ENCODE measurements around the gene TMEM35B.
"Not testable (repeated sequence)": the region's sequence is repeated elsewhere in the genome, so short reads cannot be mapped to it uniquely, and the experiment has no call there.

The TMEM35B gene

GRCh38 chr1:34984793-34985608 lies at the start of gene TMEM35B:
Gene TMEM35B, minus strand, starts transcription at chr1:34985347. Its CDS starts 42 bp downstream, at chr1:34985305.
- DNase-seq, result peak; percentile 80

- DNase-seq, result no peak
Measured at GRCh38 chr1:35033346-35033745, 48.2 kb upstream of the TMEM35B start.

GRCh38 chr1:35032384-35032739 lies 47.2 kb upstream of the TMEM35B start:
- DNase-seq, result no peak

- DNase-seq, result peak; percentile 35
Measured at GRCh38 chr1:35030756-35031446, 45.8 kb upstream of the TMEM35B start.

GRCh38 chr1:35030338-35030737 lies 45.2 kb upstream of the TMEM35B start:
- no peak for DNase-seq

- no peak for DNase-seq
Measured at GRCh38 chr1:35029761-35030160, 44.6 kb upstream of the TMEM35B start.

- no peak for DNase-seq
Measured at GRCh38 chr1:35016406-35016805, 31.3 kb upstream of the TMEM35B start.

- DNase-seq, result no peak
Measured at GRCh38 chr1:35014486-35014885, 29.3 kb upstream of the TMEM35B start.

- DNase-seq, result no peak
Measured at GRCh38 chr1:35005711-35006110, 20.6 kb upstream of the TMEM35B start.

GRCh38 chr1:35001743-35002142 lies 16.6 kb upstream of the TMEM35B start:
- DNase-seq, result no peak

GRCh38 chr1:34994878-34995277 lies 9.7 kb upstream of the TMEM35B start:
- DNase-seq, result no peak

GRCh38 chr1:34988581-34988980 lies 3.4 kb upstream of the TMEM35B start:
- no peak for DNase-seq

- DNase-seq, result no peak
Measured at GRCh38 chr1:34988147-34988546, 3.0 kb upstream of the TMEM35B start.

- no peak for DNase-seq
Measured at GRCh38 chr1:34987018-34987417, 1.9 kb upstream of the TMEM35B start.

GRCh38 chr1:34985609-34985904 lies 410 bp upstream of the TMEM35B start:
- not testable (repeated sequence) for DNase-seq

GRCh38 chr1:34984435-34984792 lies 733 bp downstream of the TMEM35B start:
- DNase-seq, result no peak

GRCh38 chr1:34983700-34984355 lies 1.3 kb downstream of the TMEM35B start:
- DNase-seq, result no peak

- no peak for DNase-seq
Measured at GRCh38 chr1:34982820-34983376, 2.2 kb downstream of the TMEM35B start.

- no peak for DNase-seq
Measured at GRCh38 chr1:34980715-34981114, 4.4 kb downstream of the TMEM35B start.

- no peak for DNase-seq
Measured at GRCh38 chr1:34978921-34979320, 6.2 kb downstream of the TMEM35B start.

GRCh38 chr1:34977858-34978257 lies 7.3 kb downstream of the TMEM35B start:
- no peak for DNase-seq

GRCh38 chr1:34977210-34977471 lies 8.0 kb downstream of the TMEM35B start:
- DNase-seq, result no peak

- no peak for DNase-seq
Measured at GRCh38 chr1:34976384-34977209, 8.6 kb downstream of the TMEM35B start.
